HepG2 (cell line): Measurements from ENCODE around the gene S100P. TPM values are rescaled to one million over a fixed set of nuclear protein-coding genes. Genes with fewer than 3 reads are reported as not detected.
A peak's percentile ranks its signal among the peaks of the same experiment; 100 is the strongest.

ENCODE experiments used
- AKAP8 ChIP-seq: sonication (generic); formaldehyde crosslinking; IDR thresholded peaks from 2 replicates; pipeline ENCODE4 v1.5.1; 2020; ENCODE audit warnings: mild to moderate bottlenecking, missing genetic modification reagents
- BORCS8-MEF2B ChIP-seq: sonication (generic); formaldehyde crosslinking; IDR thresholded peaks from 2 replicates; pipeline ENCODE4 v1.8.0; 2022; ENCODE audit warnings: mild to moderate bottlenecking, missing genetic modification reagents
- EHMT2 ChIP-seq: fragments of 200-600 bp; sonication (generic); IDR thresholded peaks from 2 replicates; pipeline ENCODE4 v1.7.0; 2017; ENCODE audit warnings: antibody characterized with exemption, low read depth, low read length, borderline replicate concordance
- FOSL2 ChIP-seq: sonication (generic); formaldehyde crosslinking; IDR thresholded peaks from 2 replicates; pipeline ENCODE4 v1.4.0; 2020; ENCODE audit warnings: missing genetic modification reagents
- ISL2 ChIP-seq: sonication (generic); formaldehyde crosslinking; IDR thresholded peaks from 2 replicates; pipeline ENCODE4 v1.5.0; 2020; ENCODE audit warnings: missing genetic modification reagents
- KDM5B ChIP-seq: sonication (generic); formaldehyde crosslinking; IDR thresholded peaks from 2 replicates; pipeline ENCODE4 v1.4.0; 2020; ENCODE audit warnings: missing genetic modification reagents, mild to moderate bottlenecking, borderline replicate concordance
- LCORL ChIP-seq, 2 experiments: fragments of 450-650 bp in 1 of 2; sonication (generic) in 1 of 2; formaldehyde crosslinking in 1 of 2; IDR thresholded peaks; 2 replicates each; pipeline versions ENCODE4 v1.5.0 to v1.6.1; 2017 to 2020; ENCODE audit warnings: antibody characterized with exemption in 1 of 2, missing genetic modification reagents in 1 of 2
- RFX1 ChIP-seq: fragments of 450-650 bp; IDR thresholded peaks from 2 replicates; pipeline ENCODE4 v1.6.1; 2017
- TAF15 ChIP-seq: fragments of 200-400 bp; formaldehyde crosslinking; IDR thresholded peaks from one replicate; pipeline ENCODE4 v1.6.1; 2018; ENCODE audit warnings: mild to moderate bottlenecking, low read depth, low read length; ENCODE audit not compliant: poor library complexity, severe bottlenecking
- YEATS2 ChIP-seq: sonication (generic); formaldehyde crosslinking; IDR thresholded peaks from 2 replicates; pipeline ENCODE4 v1.4.0; 2020; ENCODE audit warnings: missing genetic modification reagents, borderline replicate concordance
- YEATS4 ChIP-seq: sonication (generic); formaldehyde crosslinking; IDR thresholded peaks from 2 replicates; pipeline ENCODE4 v1.4.0; 2020; ENCODE audit warnings: missing genetic modification reagents, borderline replicate concordance
- ZMYM4 ChIP-seq: sonication (generic); formaldehyde crosslinking; IDR thresholded peaks from 2 replicates; pipeline ENCODE4 v1.8.1; 2023; ENCODE audit warnings: mild to moderate bottlenecking, missing genetic modification reagents
- ZNF17 ChIP-seq: sonication (generic); formaldehyde crosslinking; IDR thresholded peaks from 2 replicates; pipeline ENCODE4 v1.5.0; 2020; ENCODE audit warnings: mild to moderate bottlenecking, missing genetic modification reagents
- ZNF282 ChIP-seq: fragments of 450-650 bp; IDR thresholded peaks from 2 replicates; pipeline ENCODE4 v1.6.1; 2018; ENCODE audit not compliant: partially characterized antibody
- ZNF354B ChIP-seq: sonication (generic); formaldehyde crosslinking; IDR thresholded peaks from 2 replicates; pipeline ENCODE4 v1.8.0; 2022; ENCODE audit warnings: mild to moderate bottlenecking, missing genetic modification reagents
- ZNF468 ChIP-seq: sonication (generic); formaldehyde crosslinking; IDR thresholded peaks from 2 replicates; pipeline ENCODE4 v1.8.0; 2022; ENCODE audit warnings: mild to moderate bottlenecking, moderate library complexity, missing genetic modification reagents
- ZNF501 ChIP-seq: sonication (generic); formaldehyde crosslinking; IDR thresholded peaks from 2 replicates; pipeline ENCODE4 v1.5.1; 2020; ENCODE audit warnings: mild to moderate bottlenecking, moderate library complexity, missing genetic modification reagents
- ZNF572 ChIP-seq: sonication (generic); formaldehyde crosslinking; IDR thresholded peaks from 2 replicates; pipeline ENCODE4 v1.5.1; 2020; ENCODE audit warnings: mild to moderate bottlenecking, missing genetic modification reagents
- ZNF598 ChIP-seq: sonication (generic); formaldehyde crosslinking; IDR thresholded peaks from 2 replicates; pipeline ENCODE4 v1.5.1; 2020; ENCODE audit warnings: mild to moderate bottlenecking, missing genetic modification reagents, borderline replicate concordance
- ZNF644 ChIP-seq: IDR thresholded peaks from 2 replicates; pipeline ENCODE4 v1.6.1; 2016; ENCODE audit warnings: low read depth
- ZNF747 ChIP-seq: sonication (generic); formaldehyde crosslinking; IDR thresholded peaks from 2 replicates; pipeline ENCODE4 v1.8.1; 2023; ENCODE audit warnings: missing genetic modification reagents, mild to moderate bottlenecking, borderline replicate concordance
- polyA plus RNA-seq, 8 experiments: library from polyadenylated mRNA; depleted of rRNA in 3 of 8; stranded (reverse) in 7 of 8; unstranded in 1 of 8; fragments of >200 nt; fragmentation: Illumina TruSeq in 4 of 8; extraction: Trizol in 4 of 8; gene quantifications; 2 replicates each; pipeline versions ENCODE4 v1.2.1 to v1.2.3, GENCODE V29; 2011 to 2016; ENCODE audit warnings: low read depth in 4 of 8, missing spikeins in 1 of 8, mixed read lengths in 1 of 8; ENCODE audit not compliant: insufficient read depth in 1 of 8
- total RNA-seq, 5 experiments: library from RNA; depleted of rRNA; stranded (reverse); fragments of >200 nt; fragmentation: Illumina TruSeq; extraction: Trizol; gene quantifications; 2 replicates each; pipeline ENCODE4 v1.2.3, GENCODE V29; 2016; ENCODE audit warnings: low read depth in 1 of 5
- TF ChIP-seq, protein P1 (sequence below): sonication (generic); formaldehyde crosslinking; IDR thresholded peaks from 2 replicates; pipeline ENCODE4 v1.5.0; 2020; ENCODE audit warnings: missing genetic modification reagents
- TF ChIP-seq, protein P2 (sequence below): sonication (generic); formaldehyde crosslinking; IDR thresholded peaks from 2 replicates; pipeline ENCODE4 v1.8.1; 2023; ENCODE audit warnings: mild to moderate bottlenecking, moderate library complexity, missing genetic modification reagents
- TF ChIP-seq, protein P3 (sequence below): sonication (generic); IDR thresholded peaks from 2 replicates; pipeline ENCODE4 v1.6.1; 2016; ENCODE audit warnings: low read depth, borderline replicate concordance
- TF ChIP-seq, protein P4 (sequence below): sonication (generic); formaldehyde crosslinking; IDR thresholded peaks from 2 replicates; pipeline ENCODE4 v1.4.0; 2020; ENCODE audit warnings: mild to moderate bottlenecking, missing genetic modification reagents

Gene S100P
- total and polyA plus RNA-seq, 2 of the 13 experiments (the other 11 are each of a cell fraction or from before 2014, with no cell fraction given): 278 to 1,649 TPM

DNA sequence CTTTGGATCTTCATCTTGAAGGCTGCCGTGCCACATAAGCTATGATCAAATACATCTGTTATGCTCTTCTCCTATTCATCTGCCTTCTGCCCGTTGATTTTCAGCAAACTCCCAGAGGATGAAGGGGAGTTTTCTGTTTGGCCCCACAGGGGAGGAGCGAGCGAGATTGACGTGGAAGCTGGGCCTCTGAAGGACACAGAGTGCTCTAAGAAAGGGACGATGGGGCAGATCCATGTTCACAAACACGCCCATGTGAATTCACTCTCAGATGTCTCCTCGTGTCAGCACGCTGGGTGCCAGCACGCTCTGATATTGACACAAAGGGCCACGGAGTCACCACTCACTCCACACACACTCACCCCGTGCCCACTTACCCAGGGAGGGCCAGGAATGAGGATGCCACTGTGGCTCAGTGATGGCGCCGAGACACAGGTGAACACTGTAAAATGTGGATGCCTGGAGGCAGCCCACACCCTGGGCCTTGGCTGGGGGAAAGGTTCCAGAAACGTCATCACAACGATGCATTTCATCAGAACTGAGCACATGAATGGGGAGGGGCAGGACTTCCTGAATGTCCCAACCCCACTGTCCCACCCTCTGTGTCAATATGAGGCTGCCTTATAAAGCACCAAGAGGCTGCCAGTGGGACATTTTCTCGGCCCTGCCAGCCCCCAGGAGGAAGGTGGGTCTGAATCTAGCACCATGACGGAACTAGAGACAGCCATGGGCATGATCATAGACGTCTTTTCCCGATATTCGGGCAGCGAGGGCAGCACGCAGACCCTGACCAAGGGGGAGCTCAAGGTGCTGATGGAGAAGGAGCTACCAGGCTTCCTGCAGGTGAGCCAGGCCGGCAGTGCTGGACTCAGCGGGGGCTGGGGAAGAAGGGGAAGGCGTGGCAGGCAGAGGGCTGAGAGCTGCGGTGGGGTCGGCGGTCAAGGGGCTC lies at the start of gene S100P (continued):
- TF ChIP-seq ISL2 (CRISPR knock-in tag) (peak; percentile 47), FOSL2 (CRISPR knock-in tag) (peak; percentile 69), ZNF747 (CRISPR knock-in tag) (peak; percentile 48; the same call in 1 of the 2 replicates), ZNF282 (no peak), ZMYM4 (no peak; the same call in 1 of the 2 replicates), YEATS4 (CRISPR knock-in tag) (peak; percentile 96), YEATS2 (CRISPR knock-in tag) (no peak), ZNF354B (0 out of 2 replicates have a peak, but pooled peaks have one; percentile 68), ZNF644 (CRISPR knock-in tag) (no peak), TAF15 (peak; percentile 53), BORCS8-MEF2B (CRISPR knock-in tag) (peak; percentile 92), RFX1 (no peak), ZNF572 (CRISPR knock-in tag) (peak; percentile 99), AKAP8 (CRISPR knock-in tag) (0 out of 2 replicates have a peak, but pooled peaks have one; percentile 16), KDM5B (CRISPR knock-in tag) (peak; percentile 89; the same call in 1 of the 2 replicates), ZNF501 (CRISPR knock-in tag) (peak; percentile 84), EHMT2 (no peak), ZNF468 (CRISPR knock-in tag) (no peak), LCORL (IDR thresholded peaks at IDR 0.05) (no peak), LCORL (CRISPR knock-in tag; IDR thresholded peaks at IDR 0.05) (peak; percentile 78), ZNF17 (no peak), ZNF598 (peak; percentile 56; the same call in 1 of the 2 replicates)
- TF ChIP-seq, protein P1, sequence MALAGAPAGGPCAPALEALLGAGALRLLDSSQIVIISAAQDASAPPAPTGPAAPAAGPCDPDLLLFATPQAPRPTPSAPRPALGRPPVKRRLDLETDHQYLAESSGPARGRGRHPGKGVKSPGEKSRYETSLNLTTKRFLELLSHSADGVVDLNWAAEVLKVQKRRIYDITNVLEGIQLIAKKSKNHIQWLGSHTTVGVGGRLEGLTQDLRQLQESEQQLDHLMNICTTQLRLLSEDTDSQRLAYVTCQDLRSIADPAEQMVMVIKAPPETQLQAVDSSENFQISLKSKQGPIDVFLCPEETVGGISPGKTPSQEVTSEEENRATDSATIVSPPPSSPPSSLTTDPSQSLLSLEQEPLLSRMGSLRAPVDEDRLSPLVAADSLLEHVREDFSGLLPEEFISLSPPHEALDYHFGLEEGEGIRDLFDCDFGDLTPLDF (CRISPR knock-in tag): no peak
- TF ChIP-seq, protein P2, sequence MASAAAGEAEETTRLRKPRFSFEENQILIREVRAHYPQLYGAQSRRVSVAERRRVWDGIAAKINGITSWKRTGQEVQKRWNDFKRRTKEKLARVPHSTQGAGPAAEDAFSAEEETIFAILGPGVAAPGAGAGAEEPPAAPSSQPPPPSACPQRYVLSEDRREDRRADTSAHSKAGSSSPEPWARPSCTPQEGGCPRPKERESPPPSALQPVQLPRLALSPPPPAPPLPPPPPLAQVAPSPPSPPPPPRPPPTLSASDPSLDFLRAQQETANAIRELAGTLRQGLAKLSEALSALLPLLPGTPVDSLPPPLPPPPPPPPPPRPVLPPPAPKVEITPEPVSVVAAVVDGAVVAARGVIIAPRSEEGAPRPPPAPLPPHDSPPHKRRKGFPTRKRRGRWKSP: peak; percentile 82
- TF ChIP-seq, protein P3, sequence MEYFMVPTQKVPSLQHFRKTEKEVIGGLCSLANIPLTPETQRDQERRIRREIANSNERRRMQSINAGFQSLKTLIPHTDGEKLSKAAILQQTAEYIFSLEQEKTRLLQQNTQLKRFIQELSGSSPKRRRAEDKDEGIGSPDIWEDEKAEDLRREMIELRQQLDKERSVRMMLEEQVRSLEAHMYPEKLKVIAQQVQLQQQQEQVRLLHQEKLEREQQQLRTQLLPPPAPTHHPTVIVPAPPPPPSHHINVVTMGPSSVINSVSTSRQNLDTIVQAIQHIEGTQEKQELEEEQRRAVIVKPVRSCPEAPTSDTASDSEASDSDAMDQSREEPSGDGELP: peak; percentile 59; the same call in 1 of the 2 replicates
- TF ChIP-seq, protein P4, sequence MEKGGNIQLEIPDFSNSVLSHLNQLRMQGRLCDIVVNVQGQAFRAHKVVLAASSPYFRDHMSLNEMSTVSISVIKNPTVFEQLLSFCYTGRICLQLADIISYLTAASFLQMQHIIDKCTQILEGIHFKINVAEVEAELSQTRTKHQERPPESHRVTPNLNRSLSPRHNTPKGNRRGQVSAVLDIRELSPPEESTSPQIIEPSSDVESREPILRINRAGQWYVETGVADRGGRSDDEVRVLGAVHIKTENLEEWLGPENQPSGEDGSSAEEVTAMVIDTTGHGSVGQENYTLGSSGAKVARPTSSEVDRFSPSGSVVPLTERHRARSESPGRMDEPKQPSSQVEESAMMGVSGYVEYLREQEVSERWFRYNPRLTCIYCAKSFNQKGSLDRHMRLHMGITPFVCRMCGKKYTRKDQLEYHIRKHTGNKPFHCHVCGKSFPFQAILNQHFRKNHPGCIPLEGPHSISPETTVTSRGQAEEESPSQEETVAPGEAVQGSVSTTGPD (CRISPR knock-in tag): no peak
